Effector memory CD4-positive, alpha-beta T cell (primary cell): Measurements from ENCODE around the gene GNG7.
A peak's percentile ranks its signal among the peaks of the same experiment; 100 is the strongest.
"Not testable (repeated sequence)": the region's sequence is repeated elsewhere in the genome, so short reads cannot be mapped to it uniquely, and the experiment has no call there.

Experiments
- DNase-seq, 3 donors: peaks; one replicate each; pipeline ENCODE4 v3.0.0-alpha.2; 2020
- H3K27ac ChIP-seq: 2 replicates; pipeline ENCODE4 v1.7.0; 2013; ENCODE audit warnings: mild to moderate bottlenecking, low read length, moderate library complexity; ENCODE audit not compliant: insufficient read depth, poor library complexity, severe bottlenecking
- H3K27me3 ChIP-seq: replicated peaks from 2 replicates; pipeline ENCODE4 v1.7.0; 2013; ENCODE audit warnings: mild to moderate bottlenecking, low read length; ENCODE audit not compliant: insufficient read depth, control insufficient read depth, poor library complexity, severe bottlenecking
- H3K36me3 ChIP-seq: 2 replicates; pipeline ENCODE4 v1.7.0; 2013; ENCODE audit warnings: mild to moderate bottlenecking, low read length, moderate library complexity; ENCODE audit not compliant: control insufficient read depth, insufficient read depth
- H3K4me1 ChIP-seq: 2 replicates; pipeline ENCODE4 v1.7.0; 2013; ENCODE audit warnings: low read length, mild to moderate bottlenecking; ENCODE audit not compliant: control insufficient read depth, insufficient read depth, poor library complexity, severe bottlenecking
- H3K4me3 ChIP-seq: 2 replicates; pipeline ENCODE4 v1.7.0; 2013; ENCODE audit warnings: low read length, low read depth, mild to moderate bottlenecking; ENCODE audit not compliant: insufficient read depth, poor library complexity, severe bottlenecking
- H3K9me3 ChIP-seq: 2 replicates; pipeline ENCODE4 v1.7.0; 2013; ENCODE audit warnings: mild to moderate bottlenecking, low read length, moderate library complexity; ENCODE audit not compliant: control insufficient read depth

Gene GNG7

GRCh38 chr19:2567996-2568395 is 134.5 kb downstream of the GNG7 start:
- no peaks in the 10 kb centered on the region for H3K36me3 ChIP-seq
- H3K9me3 ChIP-seq, result no peaks in the 10 kb centered on the region
- H3K27me3 ChIP-seq, result no peaks in the 10 kb centered on the region
- H3K27ac ChIP-seq, result no peak overlapping the region
- H3K4me1 ChIP-seq, result peaks cover 6% of the 10 kb centered on the region
- DNase-seq, result no peak
- no peak overlapping the region for H3K4me3 ChIP-seq

- H3K27ac ChIP-seq, result no peak overlapping the region
These were observed 134.9 kb downstream of the GNG7 start for GRCh38 chr19:2567580-2567979.

GRCh38 chr19:2563546-2563945 is 138.9 kb downstream of the GNG7 start:
- not testable (repeated sequence) for H3K9me3 ChIP-seq, H3K36me3 ChIP-seq, H3K4me3 ChIP-seq, H3K27me3 ChIP-seq, H3K27ac ChIP-seq, DNase-seq
- H3K4me1 ChIP-seq, result peaks cover 18% of the 10 kb centered on the region

More at GRCh38 chr19:2567580-2567979, 134.9 kb downstream of the GNG7 start:
- H3K36me3 ChIP-seq, result no peaks in the 10 kb centered on the region
- H3K4me3 ChIP-seq, result no peak overlapping the region
- no peaks in the 10 kb centered on the region for H3K27me3 ChIP-seq
- no peak for DNase-seq
- H3K9me3 ChIP-seq, result no peaks in the 10 kb centered on the region
- peaks cover 7% of the 10 kb centered on the region for H3K4me1 ChIP-seq

GRCh38 chr19:2561895-2562294 is 140.6 kb downstream of the GNG7 start:
- H3K27me3 ChIP-seq, result no peaks in the 10 kb centered on the region
- H3K4me3 ChIP-seq, result peak overlapping the region; percentile 73
- H3K4me1 ChIP-seq, result peaks cover 12% of the 10 kb centered on the region
- DNase-seq, result peak; percentile 19 to 34 (median 31)
- H3K27ac ChIP-seq, result peak overlapping the region; percentile 77
- no peaks in the 10 kb centered on the region for H3K9me3 ChIP-seq
- no peaks in the 10 kb centered on the region for H3K36me3 ChIP-seq

GRCh38 chr19:2561221-2561620 is 141.3 kb downstream of the GNG7 start:
- H3K27me3 ChIP-seq, result no peaks in the 10 kb centered on the region
- no peak overlapping the region for H3K27ac ChIP-seq
- no peak for DNase-seq

GRCh38 chr19:2560369-2560768 is 142.1 kb downstream of the GNG7 start:
- Histone ChIP-seq H3K4me3 (no peak overlapping the region), H3K27me3 (no peaks in the 10 kb centered on the region), H3K4me1 (peaks cover 12% of the 10 kb centered on the region), H3K9me3 (no peaks in the 10 kb centered on the region), H3K27ac (no peak overlapping the region), H3K36me3 (no peaks in the 10 kb centered on the region)
- DNase-seq, result no peak

More at GRCh38 chr19:2561221-2561620, 141.3 kb downstream of the GNG7 start:
- Histone ChIP-seq H3K4me3 (peak overlapping the region; percentile 73), H3K9me3 (no peaks in the 10 kb centered on the region), H3K36me3 (no peaks in the 10 kb centered on the region), H3K4me1 (peaks cover 12% of the 10 kb centered on the region)

- H3K27me3 ChIP-seq, result no peaks in the 10 kb centered on the region
- no peak overlapping the region for H3K27ac ChIP-seq
- no peak overlapping the region for H3K4me3 ChIP-seq
- H3K9me3 ChIP-seq, result no peaks in the 10 kb centered on the region
- no peaks in the 10 kb centered on the region for H3K36me3 ChIP-seq
- DNase-seq, result no peak
- H3K4me1 ChIP-seq, result peaks cover 12% of the 10 kb centered on the region
These were observed 144.0 kb downstream of the GNG7 start for GRCh38 chr19:2558543-2558942.

- not testable (repeated sequence) for H3K27ac ChIP-seq, DNase-seq, H3K27me3 ChIP-seq, H3K4me3 ChIP-seq, H3K9me3 ChIP-seq, H3K36me3 ChIP-seq
- H3K4me1 ChIP-seq, result peaks cover 12% of the 10 kb centered on the region
These were observed 144.4 kb downstream of the GNG7 start for GRCh38 chr19:2558131-2558530.

- H3K4me1 ChIP-seq, result peaks cover 12% of the 10 kb centered on the region
- H3K36me3 ChIP-seq, result no peaks in the 10 kb centered on the region
- no peaks in the 10 kb centered on the region for H3K9me3 ChIP-seq
- no peak for DNase-seq
- H3K4me3 ChIP-seq, result no peak overlapping the region
- no peak overlapping the region for H3K27ac ChIP-seq
- no peaks in the 10 kb centered on the region for H3K27me3 ChIP-seq
These were observed 145.4 kb downstream of the GNG7 start for GRCh38 chr19:2557093-2557440.

GRCh38 chr19:2556221-2557092 is 146.0 kb downstream of the GNG7 start:
- H3K36me3 ChIP-seq, result no peaks in the 10 kb centered on the region
- no peak for DNase-seq
- H3K4me1 ChIP-seq, result peaks cover 11% of the 10 kb centered on the region
- no peak overlapping the region for H3K4me3 ChIP-seq
- no peak overlapping the region for H3K27ac ChIP-seq
- no peaks in the 10 kb centered on the region for H3K9me3 ChIP-seq
- no peaks in the 10 kb centered on the region for H3K27me3 ChIP-seq
